ENCODE measurements around the gene ATP2B2.

GRCh38 chr3:10492364-10493201 lies 12.8 kb downstream of the ATP2B2 start:
- TF ChIP-seq CTCF (IDR thresholded peaks at IDR 0.05): no peak
- TF ChIP-seq POLR2A (IDR thresholded peaks at IDR 0.05): no peak

Data from uterus (tissue), 2 donors.